ENCODE data around the gene THSD4.

GRCh38 chr15:71802770-71803169 is 687.5 kb downstream of the THSD4 start:
- TF ChIP-seq CTCF (IDR thresholded peaks at IDR 0.05) = peak in 3 of 6 experiments; percentile 13 to 23 (median 16)
- no peak for TF ChIP-seq POLR2A (IDR thresholded peaks at IDR 0.05)
- TF ChIP-seq POLR2AphosphoS5 (IDR thresholded peaks at IDR 0.05) = no peak

Measured in upper lobe of left lung (tissue), 4 donors.